CD4-positive, alpha-beta T cell treated with Interleukin-6 for 4 hours (primary cell): Measurements from ENCODE around the gene KHDRBS2.

Source experiments
- DNase-seq: peaks from one replicate; pipeline ENCODE4 v3.0.0-alpha.2; 2020; ENCODE audit warnings: mixed read lengths

KHDRBS2 gene

DNA sequence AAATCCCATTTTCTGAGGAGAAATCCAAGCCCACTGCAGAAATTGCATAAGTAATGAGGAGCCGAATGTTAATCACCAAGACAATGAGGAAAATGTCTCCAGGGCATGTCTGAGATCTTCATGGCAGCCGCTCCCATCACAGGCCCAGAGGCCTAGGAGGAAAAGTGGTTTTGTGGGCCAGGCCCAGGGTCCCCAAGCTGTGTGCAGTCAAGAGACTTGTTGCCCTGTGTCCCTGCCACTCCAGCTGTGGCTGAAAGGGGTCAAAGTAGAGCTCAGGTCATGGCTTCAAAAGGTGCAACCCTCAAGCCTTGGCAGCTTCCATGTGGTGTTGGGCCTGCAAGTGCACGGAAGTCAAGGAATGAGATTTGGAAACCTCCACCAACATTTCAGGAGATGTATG, 276.6 kb downstream of the KHDRBS2 start:
- DNase-seq, result no peak

DNA sequence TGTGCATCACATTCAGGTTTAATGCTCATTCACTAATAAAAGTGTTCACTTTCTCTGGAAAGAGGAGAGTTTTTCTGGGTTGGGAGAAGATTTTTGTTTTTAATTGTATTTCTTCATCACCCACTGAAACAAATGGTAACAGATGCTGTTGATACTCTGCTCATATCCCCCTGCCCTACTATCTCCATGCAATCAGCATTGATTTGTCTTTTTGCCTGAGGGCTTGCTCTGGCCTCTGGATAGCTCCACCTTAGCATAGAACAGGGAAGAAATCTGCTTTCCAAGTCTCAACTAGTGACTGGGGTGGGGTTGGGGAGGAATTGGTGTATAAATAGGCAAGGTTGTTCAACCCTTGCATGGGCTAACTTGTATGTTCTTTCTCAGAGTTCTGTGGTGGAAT, 296.4 kb downstream of the KHDRBS2 start:
- no peak for DNase-seq

DNA sequence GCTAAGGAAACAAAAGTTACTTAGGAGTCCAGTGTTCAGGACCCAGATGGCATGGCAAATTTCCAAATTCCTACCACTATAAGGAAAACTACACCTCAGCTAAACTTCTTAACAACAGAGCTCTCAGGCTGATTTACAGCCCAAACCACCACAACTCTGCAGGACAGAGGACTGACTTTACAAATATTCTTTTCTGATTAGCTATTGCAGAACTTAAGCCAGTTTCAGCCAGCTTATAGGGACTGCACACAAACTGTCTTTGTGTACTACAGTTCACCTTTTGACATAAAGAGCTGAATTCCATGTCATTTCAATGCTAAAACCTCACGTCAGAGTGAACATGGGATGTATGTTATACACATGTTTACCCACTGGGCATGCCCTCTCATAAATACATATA, 305.4 kb downstream of the KHDRBS2 start:
- no peak for DNase-seq

DNA sequence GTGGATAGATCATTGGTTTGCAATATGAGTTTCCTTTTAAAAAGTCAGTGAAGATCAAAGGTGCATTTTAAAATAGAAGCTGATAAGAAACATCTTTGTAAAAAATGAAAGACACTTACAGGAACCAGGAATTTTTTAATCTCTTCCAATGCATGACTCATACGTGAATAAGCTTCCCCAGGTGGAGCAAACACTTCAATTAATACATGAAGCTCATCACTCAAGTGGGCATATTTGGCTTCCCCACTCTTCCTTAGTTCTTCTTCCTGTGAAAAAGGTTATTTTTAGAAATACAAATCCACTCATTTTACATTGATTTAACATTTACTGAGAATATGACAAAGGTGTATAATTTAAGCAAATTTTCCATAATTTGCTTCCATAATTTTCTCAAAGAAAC, 308.1 kb downstream of the KHDRBS2 start:
- DNase-seq, result no peak

DNA sequence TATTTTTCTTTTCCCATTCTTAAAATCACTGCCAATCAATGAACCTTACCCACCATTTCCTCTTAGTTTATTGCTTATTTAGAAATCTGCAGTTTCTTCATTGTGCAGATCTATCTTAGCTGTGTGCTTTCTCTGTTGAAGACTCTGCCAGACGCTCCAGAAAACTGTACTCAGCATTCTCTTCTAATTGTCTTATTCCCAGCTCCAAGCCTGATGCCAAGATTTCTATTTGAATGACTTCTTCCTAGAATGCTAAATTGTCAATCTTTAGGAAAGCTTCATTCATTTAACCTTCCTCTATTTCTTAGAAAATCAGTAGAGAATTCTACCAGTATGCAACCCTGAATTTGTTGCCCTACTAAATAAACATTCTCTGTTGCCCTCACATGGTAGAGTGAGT, 308.9 kb downstream of the KHDRBS2 start:
- DNase-seq, result no peak

DNA sequence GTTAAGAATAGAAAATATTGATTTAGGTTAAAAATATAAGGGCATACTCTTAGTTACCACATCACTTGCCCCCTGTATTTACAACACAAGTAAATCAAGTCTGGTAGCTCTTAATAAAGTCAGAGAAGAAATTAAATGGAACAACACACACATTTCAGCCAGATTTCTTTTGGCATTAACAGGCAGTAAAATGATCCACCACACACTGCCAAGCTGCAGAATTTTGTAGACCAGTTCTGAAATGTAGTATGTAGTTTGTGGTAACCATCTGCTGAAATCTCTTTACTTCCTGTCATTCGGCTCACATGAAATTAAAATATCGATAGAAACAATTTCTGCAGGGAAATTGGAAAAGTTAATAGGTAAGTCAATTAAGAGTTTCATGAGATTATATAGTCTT, 326.8 kb downstream of the KHDRBS2 start:
- DNase-seq, result no peak

DNA sequence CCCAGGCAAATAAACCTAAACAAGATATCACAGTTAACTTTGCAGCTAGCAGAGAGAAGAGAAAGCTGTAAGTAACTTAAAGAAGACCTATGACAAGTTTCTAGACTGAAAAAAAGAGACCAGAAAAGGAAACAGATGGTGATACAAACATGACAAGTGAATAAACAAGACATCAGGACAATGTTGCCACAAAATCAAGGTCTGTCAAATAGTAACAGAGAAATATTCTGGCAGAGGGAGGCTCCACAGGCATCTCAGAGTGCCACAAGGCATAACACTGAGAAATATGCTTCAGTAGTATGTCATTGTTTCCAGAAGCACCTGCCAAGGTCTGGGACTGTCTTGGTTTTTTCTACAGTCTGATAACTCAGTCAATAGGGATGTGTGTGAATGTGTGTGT, 332.2 kb downstream of the KHDRBS2 start:
- DNase-seq, result no peak

DNA sequence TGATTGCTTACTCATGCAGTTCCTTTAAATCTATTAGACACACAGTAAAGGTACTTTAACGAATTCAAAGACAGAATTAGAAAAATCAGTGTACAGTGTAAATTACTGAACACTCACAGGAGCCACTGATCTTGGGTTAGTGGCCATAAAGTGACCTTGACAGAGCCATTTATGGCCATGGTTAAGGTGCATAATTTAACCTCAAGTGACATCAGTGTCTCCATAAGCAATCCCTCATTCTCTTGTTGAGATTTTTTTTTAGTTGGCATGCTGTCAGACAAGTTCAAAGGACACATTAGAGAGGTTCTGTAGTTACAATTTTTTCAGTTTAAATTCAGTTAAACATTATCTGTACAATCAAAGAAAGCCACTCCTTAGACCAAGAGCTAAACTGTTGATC, 334.4 kb downstream of the KHDRBS2 start:
- DNase-seq, result no peak

DNA sequence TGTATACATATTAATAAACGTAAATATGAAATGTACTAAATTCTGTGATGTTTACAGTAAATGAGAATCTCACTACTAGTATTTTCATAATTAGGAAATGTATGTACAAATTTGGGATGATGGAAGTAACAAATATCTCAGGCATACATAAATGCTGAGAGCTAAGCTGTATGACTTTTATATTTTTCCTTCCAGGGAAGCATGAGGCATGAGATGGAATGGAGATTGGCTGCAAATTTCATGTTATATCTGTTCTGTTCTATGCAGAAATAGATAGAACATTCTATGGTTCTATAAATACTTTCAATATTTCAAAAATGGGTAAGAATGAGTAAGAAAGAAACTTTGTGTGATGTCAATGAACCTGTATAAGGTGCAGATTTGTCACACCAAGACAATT, 335.2 kb downstream of the KHDRBS2 start:
- DNase-seq, result no peak

DNA sequence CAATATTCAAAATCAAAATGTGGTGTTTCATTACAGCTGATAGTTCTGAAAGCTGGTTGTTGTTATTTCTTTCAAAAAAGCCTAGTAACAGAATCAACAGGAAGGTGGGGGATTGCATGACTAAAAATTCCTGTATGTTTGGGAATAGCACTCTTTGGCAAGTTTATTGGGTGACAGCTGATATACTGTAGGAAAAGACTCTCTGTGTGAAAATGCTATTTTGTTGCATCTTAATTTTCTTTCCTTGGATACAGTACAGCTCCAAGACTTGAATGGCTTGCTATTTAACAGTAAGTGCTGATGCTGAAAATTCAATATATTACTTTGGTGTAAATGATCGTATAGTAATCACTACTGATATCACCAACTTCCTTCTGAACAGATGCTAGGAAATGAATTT, 336.1 kb downstream of the KHDRBS2 start:
- DNase-seq, result no peak

DNA sequence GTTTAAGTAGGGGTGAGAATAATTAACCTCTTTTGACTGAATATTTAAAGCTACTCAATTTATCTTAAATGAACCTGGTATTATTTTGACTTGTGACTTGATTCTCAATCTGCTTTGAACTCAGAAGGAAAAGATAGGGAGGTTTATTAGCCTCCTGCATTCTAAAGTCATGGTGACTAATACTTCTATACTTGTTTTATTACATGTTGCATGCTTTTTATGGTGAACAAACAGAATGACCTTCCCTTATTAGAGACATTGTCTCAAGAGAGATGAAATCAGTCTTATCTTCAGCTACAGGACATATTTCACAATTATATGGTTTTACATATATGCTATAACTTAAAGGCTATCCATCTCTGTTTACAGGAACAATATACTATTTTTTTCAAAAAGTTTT, 336.9 kb downstream of the KHDRBS2 start:
- no peak for DNase-seq

DNA sequence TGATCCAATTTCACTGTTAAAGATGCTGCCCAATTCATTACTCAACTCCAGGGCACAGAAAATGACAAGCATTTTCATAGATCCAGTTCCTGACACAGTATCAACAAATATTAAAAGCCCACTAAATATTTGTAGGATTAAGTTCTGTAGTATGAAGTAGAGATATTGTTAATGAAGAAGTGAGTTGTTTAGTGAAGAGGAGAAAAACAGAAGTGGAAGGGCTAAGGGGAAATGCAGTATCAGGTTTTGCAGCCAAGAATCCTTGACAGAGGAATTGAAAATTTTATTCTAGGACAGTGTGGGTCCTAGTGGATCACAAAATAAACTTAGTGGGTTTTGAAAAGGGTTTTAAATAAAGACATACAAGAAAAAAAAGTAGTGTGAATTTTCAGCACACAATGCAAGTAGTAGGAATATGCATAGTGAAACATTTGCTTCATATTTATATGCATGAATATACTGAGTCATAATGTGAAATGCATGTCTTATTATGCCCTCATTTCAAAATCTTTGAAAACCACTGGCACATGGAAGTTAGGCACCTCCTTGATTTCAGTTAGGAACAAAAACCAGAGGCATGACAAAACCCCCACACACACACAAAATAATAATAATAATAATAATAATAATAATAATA, 338.6 kb downstream of the KHDRBS2 start:
- DNase-seq, result no peak

DNA sequence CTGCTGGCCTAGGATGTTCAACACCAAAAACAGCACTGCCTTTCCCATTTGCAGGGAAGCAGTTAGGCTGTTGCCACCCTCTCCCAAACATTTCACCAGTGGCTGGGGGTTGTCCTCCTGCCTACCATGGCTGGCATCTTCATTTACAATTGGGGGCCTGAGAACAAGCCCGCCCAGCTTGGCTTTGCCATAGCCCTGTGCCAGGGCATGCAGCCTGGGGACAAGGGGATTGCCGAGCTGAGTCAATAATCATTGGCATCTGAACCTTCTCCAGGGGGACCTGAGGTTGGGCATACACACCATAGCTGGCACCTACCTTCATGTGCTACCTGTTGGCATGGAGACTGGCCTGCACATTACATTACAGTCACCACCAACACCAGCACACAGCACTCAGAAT, 345.1 kb downstream of the KHDRBS2 start:
- DNase-seq, result no peak

DNA sequence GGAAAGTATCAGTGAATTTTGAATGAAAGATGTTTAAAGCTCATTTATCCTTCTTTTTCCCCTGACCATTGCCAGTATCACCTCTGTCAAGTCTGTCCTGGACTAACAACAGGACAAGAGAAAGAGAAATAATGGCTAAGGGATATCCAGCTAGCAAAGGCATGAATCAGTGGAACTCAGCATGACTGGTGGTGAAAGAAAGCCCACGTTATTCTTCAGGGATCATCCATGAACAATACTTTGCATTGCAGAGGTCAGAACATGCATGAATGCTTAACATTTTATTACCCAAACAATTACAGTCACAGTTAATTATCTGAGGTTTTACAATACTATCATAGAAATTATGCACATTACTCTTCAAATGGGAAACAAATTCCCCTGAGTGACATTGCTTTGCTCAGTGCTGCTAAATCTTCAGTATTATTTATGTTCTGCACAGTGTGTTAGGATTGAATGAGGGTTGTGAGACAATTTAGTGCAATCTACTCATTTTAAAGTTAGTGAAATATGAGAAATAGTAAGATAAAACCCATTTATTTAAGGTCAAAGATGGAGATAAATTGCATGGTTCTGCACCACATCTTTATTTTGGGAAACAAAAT, 350.7 kb downstream of the KHDRBS2 start:
- no peak for DNase-seq

DNA sequence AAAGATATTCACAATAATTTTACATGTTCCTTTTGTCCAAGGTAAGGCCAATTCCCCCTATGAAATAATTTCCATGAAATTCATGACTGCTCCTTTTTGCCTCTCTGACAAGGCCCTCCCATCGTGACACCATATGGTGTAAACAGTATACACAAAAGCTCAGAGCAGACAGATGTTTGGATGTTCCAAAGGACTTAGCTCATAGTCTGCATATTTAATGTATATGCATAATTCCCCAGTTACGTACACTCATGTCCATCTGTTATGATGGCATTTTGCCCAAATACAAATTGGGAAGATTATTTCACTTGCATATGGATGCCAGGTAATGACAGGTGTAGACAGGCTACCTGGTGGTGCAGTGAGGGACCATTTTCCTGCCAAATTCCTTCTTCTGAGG, 376.5 kb downstream of the KHDRBS2 start:
- no peak for DNase-seq

DNA sequence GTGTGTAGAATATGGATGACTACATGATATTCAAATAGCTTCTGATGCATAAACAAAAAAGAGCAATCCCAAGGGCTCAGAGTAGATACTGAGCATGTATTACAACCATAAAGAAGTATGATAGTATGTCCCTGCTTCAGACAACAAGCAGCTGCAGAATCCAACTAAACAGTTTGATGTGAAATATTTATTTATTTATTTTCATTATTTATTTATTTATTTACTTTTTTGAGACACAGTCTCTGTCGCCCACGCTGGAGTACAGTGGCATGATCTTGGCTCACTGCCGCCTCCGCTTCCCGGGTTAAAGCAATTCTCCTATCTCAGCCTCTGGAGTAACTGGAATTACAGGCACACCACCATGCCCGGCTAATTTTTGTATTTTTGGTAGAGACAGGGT, 384.3 kb downstream of the KHDRBS2 start:
- DNase-seq, result no peak

DNA sequence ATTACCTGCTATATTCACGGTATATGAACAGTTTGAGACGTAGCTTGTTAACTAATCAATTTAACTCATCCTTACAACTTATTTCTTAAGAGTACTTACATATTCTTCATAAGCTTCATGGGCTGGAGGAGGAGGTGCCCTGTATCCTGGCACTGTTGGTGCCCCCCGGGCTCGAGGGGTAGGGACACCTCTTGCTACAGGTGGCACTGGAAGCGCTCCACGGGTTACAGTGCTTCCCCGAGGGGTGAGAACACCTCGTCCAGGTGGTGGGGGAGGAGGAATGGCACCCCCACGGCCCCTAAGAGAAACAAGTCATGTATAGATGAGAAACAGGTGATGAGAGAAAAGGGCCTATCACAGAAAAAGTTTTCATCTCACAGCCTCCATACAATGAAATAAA, 391.5 kb downstream of the KHDRBS2 start:
- no peak for DNase-seq

DNA sequence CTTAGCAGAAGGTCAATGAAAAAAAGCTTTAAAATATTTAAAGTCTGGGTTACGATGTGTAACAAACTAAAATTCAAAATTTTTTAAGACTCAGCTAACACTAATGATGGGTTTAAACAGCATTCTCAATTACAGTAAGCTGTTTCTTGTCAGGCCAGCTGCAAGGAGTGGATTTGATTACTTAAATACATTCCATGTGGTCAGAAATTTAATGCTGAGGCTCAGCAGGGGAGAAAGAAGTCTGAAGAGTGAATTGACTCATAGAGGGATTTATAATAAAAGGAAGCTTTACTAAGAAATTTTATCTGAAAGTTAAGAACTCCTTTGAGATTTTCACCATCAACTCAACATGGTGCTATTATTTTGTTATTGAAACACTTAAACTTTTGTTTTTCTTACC, 398.6 kb downstream of the KHDRBS2 start:
- no peak for DNase-seq

DNA sequence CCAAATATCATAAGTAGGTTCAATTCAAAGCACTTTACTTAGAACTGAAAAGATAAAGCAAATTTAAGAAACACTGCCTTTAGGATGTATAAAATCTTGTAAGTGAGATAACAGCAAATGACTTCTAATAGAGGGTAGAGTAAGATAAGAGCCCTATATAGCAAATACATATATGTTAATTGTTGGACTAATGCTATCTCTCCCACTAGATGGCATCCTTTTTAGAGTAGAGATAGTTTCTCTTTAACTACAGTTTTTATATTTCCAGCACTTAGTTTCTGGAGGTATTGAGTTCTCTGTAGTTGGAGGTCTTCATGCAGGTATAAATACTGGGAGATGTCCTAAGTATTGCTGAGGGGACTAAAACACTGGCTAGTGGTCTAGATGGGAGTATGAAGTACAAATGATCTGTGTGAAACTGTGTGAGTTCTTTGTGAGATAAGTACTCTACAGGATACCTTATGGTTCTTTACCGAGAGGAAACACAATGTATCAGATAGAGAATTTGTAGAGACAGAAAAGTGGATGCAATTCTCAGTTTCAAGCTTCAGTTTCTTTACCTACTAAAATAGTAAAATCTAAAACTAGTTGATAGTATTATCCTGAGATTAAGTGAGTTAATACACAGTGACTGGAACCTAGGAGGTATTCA, 399.3 kb downstream of the KHDRBS2 start:
- DNase-seq, result no peak

DNA sequence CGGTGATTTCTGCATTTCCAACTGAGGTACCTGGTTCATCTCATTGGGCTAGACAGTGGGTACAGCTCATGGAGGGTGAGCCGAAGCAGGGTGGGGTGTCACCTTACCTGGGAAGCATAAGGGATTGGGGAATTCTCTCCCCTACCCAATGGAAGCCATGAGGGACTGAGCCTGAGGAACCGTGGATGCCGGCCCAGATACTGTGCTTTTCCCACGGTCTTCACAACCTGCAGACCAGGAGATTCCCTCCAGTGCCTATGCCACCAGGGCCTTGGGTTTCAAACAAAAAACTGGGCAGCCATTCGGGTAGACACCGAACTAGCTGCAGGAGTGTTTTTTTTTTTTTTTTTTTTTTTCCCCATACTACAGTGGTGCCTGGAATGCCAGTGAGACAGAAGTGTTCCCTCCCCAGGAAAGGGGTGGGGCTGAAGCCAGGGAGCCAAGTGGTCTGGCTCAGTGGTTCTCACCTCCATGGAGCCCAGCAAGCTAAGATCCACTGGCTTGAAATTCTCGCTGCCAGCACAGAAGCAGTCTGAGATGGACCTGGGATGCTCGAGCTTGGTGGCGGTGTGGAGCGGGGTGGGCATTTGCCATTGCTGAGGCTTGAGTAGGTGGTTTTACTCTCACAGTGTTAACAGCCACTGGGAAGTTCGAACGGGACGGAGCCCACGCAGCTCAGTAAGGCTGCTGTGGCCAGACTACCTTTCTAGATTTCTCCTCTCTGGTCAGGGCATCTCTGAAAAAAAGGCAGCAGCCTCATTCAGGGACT, 416.2 kb downstream of the KHDRBS2 start:
- DNase-seq, result no peak

DNA sequence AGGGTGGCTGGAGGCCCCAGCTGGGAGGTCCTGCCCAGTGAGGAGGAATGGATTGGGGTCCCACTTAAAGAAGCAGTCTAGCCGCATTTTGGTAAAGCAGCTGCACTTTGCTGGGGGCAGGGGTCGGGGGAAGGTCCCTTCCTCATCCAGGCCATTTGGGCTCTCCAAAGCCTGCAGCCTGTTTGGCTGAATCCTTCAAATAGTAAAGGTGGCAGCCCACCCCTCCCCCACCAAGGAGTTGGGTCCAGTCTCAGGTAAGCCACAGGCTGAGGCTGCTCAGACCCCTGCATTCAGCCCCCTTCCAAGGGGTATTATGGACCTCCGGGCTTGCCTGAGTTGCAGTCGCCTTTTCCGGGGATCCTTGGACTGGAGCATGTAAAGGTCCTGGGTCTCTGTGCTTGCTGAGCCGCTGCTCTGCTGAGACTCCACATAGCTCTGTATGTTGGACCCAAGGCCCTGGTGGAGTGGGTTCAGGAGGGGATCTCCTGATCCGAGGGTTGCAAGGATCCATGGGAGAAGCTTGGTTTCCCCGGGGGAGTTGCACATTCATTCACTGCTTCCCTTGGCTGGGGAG, 417.4 kb downstream of the KHDRBS2 start:
- DNase-seq, result no peak

DNA sequence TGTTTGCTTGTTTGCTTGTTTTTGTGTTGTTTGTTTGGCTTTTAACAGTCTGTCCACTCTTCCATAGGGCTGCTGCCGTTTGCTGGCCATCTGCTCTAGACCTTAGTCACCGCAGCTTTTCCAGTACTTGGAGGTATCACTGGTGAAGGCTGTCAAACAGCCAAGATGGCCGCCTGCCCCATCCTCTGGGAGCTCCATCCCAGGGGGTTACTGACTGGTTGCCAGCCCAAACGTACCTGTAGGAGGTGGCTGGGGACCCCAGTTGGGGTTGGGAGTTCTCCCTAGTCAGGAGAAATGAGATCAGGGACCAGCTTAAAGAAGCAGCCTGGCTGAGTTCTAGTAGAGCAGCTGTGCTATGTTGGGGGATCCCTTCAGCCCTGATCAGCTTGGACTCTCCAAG, 418.4 kb downstream of the KHDRBS2 start:
- no peak for DNase-seq

DNA sequence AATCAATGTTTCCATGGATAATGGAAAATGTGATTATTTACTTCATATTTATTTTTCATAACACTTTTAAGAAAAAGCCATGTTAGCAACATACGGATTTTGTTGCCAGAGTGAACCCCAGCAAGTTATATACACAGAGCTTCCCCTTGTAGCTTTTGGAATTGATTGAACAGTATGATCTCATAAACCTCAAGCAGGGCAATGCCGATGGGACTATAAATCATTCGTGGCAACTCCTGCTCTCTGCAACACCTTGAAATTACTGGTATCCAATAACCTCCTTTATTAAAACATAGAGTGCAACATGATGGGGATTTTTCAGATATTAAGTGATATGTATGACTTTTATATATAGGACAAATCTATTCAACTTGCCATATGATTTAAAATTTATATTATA, 428.5 kb downstream of the KHDRBS2 start:
- DNase-seq, result no peak

DNA sequence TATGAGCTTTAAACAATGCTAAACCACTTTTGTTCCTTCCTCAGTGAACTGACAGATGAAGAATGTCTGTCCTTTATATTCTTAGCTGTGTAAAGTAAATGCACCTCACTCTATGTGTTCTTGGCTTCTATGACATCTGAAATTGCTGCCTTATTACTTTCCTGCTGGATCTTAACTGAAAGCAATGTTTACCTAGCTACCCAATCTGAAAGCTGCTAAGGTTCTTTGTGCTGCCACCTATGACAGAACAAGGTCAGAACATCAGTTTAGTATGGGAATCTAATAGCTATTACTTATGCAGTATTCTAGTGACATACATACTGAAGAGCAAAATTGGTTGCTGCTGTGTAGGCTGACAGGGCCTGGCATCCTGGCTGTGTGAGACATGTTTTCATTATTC, 444.1 kb downstream of the KHDRBS2 start:
- DNase-seq, result no peak
